GM12878 (cell line): Measurements from ENCODE around the gene KIF9.
"Not testable (repeated sequence)": the region's sequence is repeated elsewhere in the genome, so short reads cannot be mapped to it uniquely, and the experiment has no call there.

Source experiments
- CHD2 ChIP-seq: IDR thresholded peaks from 2 replicates; pipeline ENCODE4 v1.6.1; 2011; ENCODE audit warnings: low read depth, low read length, improper control_type of control experiment, borderline replicate concordance
- CTCF ChIP-seq, 3 experiments: IDR thresholded peaks in 2 of 3; conservative IDR thresholded peaks in 1 of 3; 2 replicates each; pipeline ENCODE4 v1.5.1; 2011; ENCODE audit warnings: low read depth in 3 of 3, low read length in 3 of 3, mild to moderate bottlenecking in 3 of 3, control low read depth in 2 of 3, moderate library complexity in 2 of 3, inconsistent platforms in 1 of 3, mixed read lengths in 1 of 3; ENCODE audit not compliant: control insufficient read depth in 2 of 3, insufficient read depth in 1 of 3; ENCODE audit errors: extremely low read depth in 1 of 3
- HCFC1 ChIP-seq: fragments of 150-350 bp; IDR thresholded peaks from 2 replicates; pipeline ENCODE4 v1.6.1; 2014; ENCODE audit warnings: low read length
- MAX ChIP-seq: IDR thresholded peaks from 2 replicates; pipeline ENCODE4 v1.6.1; 2012; ENCODE audit warnings: low read depth, low read length, improper control_type of control experiment

DNA sequence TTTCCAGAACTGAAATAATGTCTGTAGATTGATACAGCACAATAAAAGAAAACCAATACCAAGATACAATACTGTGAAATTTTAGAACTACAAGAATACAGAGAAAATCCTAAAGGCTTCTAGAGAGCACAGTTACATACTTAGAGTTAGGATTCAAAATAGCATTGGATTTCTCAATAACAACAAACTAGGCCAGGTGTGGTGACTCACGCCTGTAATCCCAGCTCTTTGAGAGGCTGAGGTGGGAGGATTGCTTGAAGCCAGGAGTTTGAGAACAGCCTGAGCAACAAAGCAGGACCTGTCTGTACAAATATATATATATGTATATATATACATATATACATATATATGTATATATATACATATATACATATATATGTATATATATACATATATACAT is 33.6 kb upstream of the KIF9 start:
- not testable (repeated sequence) for TF ChIP-seq CTCF (IDR thresholded peaks at IDR 0.05 in 2 of 3, conservative IDR thresholded peaks at IDR 0.05 in 1 of 3; ENCODE audit: control insufficient read depth in 2 of 3, extremely low read depth in 1 of 3, insufficient read depth in 1 of 3, low read depth in 3 of 3, low read length in 3 of 3); HCFC1; CHD2; MAX
